Measurements from ENCODE around the gene CCNF. TPM values are rescaled to one million over a fixed set of nuclear protein-coding genes. Genes with fewer than 3 reads are reported as not detected.
"Not testable (repeated sequence)": the region's sequence is repeated elsewhere in the genome, so short reads cannot be mapped to it uniquely, and the experiment has no call there.

Gene CCNF
- 7.8 TPM for total RNA-seq

- peak; percentile 98 for DNase-seq (ENCODE audit: low spot score)
These were observed at the start of gene CCNF for GRCh38 chr16:2429034-2429770. Gene CCNF, plus strand, starts transcription at chr16:2429447. Its CDS starts 35 bp downstream, at chr16:2429482.

GRCh38 chr16:2383501-2383900, 45.7 kb upstream of the CCNF start:
- DNase-seq (ENCODE audit: low spot score) = no peak

GRCh38 chr16:2384426-2384825, 44.8 kb upstream of the CCNF start:
- no peak for DNase-seq (ENCODE audit: low spot score)

- DNase-seq (ENCODE audit: low spot score) = no peak
These were observed 43.9 kb upstream of the CCNF start for GRCh38 chr16:2385190-2385836.

GRCh38 chr16:2385982-2386381, 43.3 kb upstream of the CCNF start:
- DNase-seq (ENCODE audit: low spot score) = not testable (repeated sequence)

GRCh38 chr16:2386990-2387389, 42.3 kb upstream of the CCNF start:
- no peak for DNase-seq (ENCODE audit: low spot score)

- no peak for DNase-seq (ENCODE audit: low spot score)
These were observed 40.9 kb upstream of the CCNF start for GRCh38 chr16:2388139-2388874.

GRCh38 chr16:2388875-2389433, 40.3 kb upstream of the CCNF start:
- no peak for DNase-seq (ENCODE audit: low spot score)

GRCh38 chr16:2392025-2392424, 37.2 kb upstream of the CCNF start:
- DNase-seq (ENCODE audit: low spot score) = no peak

GRCh38 chr16:2398520-2398919, 30.7 kb upstream of the CCNF start:
- no peak for DNase-seq (ENCODE audit: low spot score)

GRCh38 chr16:2404099-2404498, 25.1 kb upstream of the CCNF start:
- DNase-seq (ENCODE audit: low spot score) = no peak

GRCh38 chr16:2415085-2415484, 14.2 kb upstream of the CCNF start:
- no peak for DNase-seq (ENCODE audit: low spot score)

GRCh38 chr16:2420035-2420434, 9.2 kb upstream of the CCNF start:
- no peak for DNase-seq (ENCODE audit: low spot score)

GRCh38 chr16:2422123-2422867, 7.0 kb upstream of the CCNF start:
- no peak for DNase-seq (ENCODE audit: low spot score)

- DNase-seq (ENCODE audit: low spot score) = no peak
These were observed 4.9 kb upstream of the CCNF start for GRCh38 chr16:2424061-2425007.

GRCh38 chr16:2425008-2425518, 4.2 kb upstream of the CCNF start:
- no peak for DNase-seq (ENCODE audit: low spot score)

- no peak for DNase-seq (ENCODE audit: low spot score)
These were observed 3.3 kb upstream of the CCNF start for GRCh38 chr16:2425825-2426430.

- DNase-seq (ENCODE audit: low spot score) = no peak
These were observed 2.3 kb upstream of the CCNF start for GRCh38 chr16:2426941-2427361.

GRCh38 chr16:2427526-2427925, 1.7 kb upstream of the CCNF start:
- no peak for DNase-seq (ENCODE audit: low spot score)
